ENCODE results near the gene CPLX4.

DNA sequence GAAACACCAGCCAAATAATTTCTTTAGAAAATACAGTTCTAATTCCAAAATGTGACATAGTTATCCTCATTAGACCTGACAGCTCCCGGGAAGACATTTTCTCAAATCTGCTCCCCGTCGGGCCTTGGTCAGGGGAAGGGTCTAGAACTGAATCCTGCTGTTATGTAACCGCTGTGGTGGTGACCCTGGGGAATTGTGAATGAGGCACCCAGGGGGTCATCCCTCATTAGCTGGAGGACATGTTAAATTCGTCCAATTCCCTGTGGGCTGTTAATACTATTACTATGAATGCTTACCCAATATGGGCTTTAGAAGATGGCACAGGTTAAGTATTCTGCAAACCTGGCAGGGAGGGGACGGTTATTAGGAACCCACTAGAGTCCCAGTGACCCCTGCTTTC, 11.8 kb downstream of the CPLX4 start:
- TF ChIP-seq, protein P1, sequence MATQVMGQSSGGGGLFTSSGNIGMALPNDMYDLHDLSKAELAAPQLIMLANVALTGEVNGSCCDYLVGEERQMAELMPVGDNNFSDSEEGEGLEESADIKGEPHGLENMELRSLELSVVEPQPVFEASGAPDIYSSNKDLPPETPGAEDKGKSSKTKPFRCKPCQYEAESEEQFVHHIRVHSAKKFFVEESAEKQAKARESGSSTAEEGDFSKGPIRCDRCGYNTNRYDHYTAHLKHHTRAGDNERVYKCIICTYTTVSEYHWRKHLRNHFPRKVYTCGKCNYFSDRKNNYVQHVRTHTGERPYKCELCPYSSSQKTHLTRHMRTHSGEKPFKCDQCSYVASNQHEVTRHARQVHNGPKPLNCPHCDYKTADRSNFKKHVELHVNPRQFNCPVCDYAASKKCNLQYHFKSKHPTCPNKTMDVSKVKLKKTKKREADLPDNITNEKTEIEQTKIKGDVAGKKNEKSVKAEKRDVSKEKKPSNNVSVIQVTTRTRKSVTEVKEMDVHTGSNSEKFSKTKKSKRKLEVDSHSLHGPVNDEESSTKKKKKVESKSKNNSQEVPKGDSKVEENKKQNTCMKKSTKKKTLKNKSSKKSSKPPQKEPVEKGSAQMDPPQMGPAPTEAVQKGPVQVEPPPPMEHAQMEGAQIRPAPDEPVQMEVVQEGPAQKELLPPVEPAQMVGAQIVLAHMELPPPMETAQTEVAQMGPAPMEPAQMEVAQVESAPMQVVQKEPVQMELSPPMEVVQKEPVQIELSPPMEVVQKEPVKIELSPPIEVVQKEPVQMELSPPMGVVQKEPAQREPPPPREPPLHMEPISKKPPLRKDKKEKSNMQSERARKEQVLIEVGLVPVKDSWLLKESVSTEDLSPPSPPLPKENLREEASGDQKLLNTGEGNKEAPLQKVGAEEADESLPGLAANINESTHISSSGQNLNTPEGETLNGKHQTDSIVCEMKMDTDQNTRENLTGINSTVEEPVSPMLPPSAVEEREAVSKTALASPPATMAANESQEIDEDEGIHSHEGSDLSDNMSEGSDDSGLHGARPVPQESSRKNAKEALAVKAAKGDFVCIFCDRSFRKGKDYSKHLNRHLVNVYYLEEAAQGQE (IDR thresholded peaks at IDR 0.05; ENCODE audit: insufficient read depth in 1 of 2, low read depth in 2 of 2, low read length in 1 of 2): no peak
- TF ChIP-seq, protein P2, sequence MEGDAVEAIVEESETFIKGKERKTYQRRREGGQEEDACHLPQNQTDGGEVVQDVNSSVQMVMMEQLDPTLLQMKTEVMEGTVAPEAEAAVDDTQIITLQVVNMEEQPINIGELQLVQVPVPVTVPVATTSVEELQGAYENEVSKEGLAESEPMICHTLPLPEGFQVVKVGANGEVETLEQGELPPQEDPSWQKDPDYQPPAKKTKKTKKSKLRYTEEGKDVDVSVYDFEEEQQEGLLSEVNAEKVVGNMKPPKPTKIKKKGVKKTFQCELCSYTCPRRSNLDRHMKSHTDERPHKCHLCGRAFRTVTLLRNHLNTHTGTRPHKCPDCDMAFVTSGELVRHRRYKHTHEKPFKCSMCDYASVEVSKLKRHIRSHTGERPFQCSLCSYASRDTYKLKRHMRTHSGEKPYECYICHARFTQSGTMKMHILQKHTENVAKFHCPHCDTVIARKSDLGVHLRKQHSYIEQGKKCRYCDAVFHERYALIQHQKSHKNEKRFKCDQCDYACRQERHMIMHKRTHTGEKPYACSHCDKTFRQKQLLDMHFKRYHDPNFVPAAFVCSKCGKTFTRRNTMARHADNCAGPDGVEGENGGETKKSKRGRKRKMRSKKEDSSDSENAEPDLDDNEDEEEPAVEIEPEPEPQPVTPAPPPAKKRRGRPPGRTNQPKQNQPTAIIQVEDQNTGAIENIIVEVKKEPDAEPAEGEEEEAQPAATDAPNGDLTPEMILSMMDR (IDR thresholded peaks at IDR 0.05): no peak
- no peak for TF ChIP-seq SIN3A (IDR thresholded peaks at IDR 0.05; ENCODE audit: borderline replicate concordance, insufficient read depth, low read depth, low read length)
- TF ChIP-seq TCF7L2 (IDR thresholded peaks at IDR 0.05; ENCODE audit: low read depth, low read length): no peak
- no peak for TF ChIP-seq POLR2AphosphoS5 (IDR thresholded peaks at IDR 0.05; ENCODE audit: low read depth, low read length)

All from Panc1 (cell line).